ENCODE measurements around the gene RCBTB2.

DNA sequence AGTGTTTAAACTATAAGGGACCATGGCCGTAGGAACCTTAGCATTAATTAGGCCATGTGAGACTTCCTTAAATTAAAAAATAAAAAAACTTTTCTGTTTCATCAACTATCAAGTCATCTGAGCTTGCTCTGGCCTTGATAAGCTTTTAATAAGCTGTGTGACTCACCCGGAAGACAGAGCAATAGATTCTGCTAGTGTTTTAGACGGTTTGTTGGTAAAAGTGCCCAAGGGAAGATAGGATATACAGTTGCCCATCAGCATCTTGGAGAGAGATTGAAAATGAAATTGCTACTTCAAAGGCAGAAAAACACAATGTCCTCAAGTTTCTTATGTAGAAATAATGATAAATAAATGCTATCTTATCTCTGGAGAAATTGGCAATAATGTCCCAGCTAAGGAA is 31.2 kb upstream of the RCBTB2 start:
- TF ChIP-seq, protein P1, sequence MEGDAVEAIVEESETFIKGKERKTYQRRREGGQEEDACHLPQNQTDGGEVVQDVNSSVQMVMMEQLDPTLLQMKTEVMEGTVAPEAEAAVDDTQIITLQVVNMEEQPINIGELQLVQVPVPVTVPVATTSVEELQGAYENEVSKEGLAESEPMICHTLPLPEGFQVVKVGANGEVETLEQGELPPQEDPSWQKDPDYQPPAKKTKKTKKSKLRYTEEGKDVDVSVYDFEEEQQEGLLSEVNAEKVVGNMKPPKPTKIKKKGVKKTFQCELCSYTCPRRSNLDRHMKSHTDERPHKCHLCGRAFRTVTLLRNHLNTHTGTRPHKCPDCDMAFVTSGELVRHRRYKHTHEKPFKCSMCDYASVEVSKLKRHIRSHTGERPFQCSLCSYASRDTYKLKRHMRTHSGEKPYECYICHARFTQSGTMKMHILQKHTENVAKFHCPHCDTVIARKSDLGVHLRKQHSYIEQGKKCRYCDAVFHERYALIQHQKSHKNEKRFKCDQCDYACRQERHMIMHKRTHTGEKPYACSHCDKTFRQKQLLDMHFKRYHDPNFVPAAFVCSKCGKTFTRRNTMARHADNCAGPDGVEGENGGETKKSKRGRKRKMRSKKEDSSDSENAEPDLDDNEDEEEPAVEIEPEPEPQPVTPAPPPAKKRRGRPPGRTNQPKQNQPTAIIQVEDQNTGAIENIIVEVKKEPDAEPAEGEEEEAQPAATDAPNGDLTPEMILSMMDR (IDR thresholded peaks at IDR 0.05; ENCODE audit: insufficient read depth, low read depth, low read length) = no peak
- no peak for TF ChIP-seq EZH2 (IDR thresholded peaks at IDR 0.05; ENCODE audit: insufficient read depth, low read length)
